ENCODE measurements around the gene INO80D. TPM values are rescaled to one million over a fixed set of nuclear protein-coding genes. Genes with fewer than 3 reads are reported as not detected.

The INO80D gene
- total and polyA plus RNA-seq, 2 experiments from 2014 or later, result 17.5 to 37.4 TPM

DNA sequence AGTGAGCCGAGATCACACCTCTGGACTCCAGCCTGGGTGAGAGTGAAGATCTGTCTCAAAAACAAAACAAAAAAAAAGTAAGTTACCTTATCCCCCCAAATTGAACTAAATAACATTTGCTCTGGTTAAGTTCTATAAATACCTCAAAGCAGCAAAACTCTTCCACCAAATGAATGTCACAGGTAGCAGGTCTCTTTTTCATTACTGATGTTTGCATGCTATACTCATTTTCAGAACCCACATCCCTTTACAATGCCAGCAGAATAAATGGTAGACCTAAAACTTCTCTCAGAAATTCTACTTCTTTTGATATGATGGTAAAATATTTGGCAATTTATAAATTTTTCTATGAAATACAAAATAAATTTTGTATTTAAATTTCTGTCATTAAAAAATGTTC, 22.3 kb downstream of the INO80D start:
- peaks cover 3% of the 10 kb centered on the region; the same call in 1 of the 2 replicates for H3F3A ChIP-seq (replicated peaks; ENCODE audit: low read depth)
- ATAC-seq (no peak), DNase-seq (ENCODE audit: low spot score) (no peak)
- Mint-ChIP-seq H3K27me3 (ENCODE audit: insufficient read depth, low read depth, poor library complexity) (peaks cover 2% of the 10 kb centered on the region), H3K9me3 (no peaks in the 10 kb centered on the region), H3K4me1 (peaks cover 20% of the 10 kb centered on the region), H3K36me3 (ENCODE audit: low read depth) (peaks cover 66% of the 10 kb centered on the region; the same call in 2 of the 3 replicates), H3K27ac (0 out of 2 replicates have a peak overlapping the region, but pooled peaks have one; percentile 54), H3K4me3 (no peak overlapping the region)
- peaks cover 3% of the 10 kb centered on the region; the same call in 1 of the 2 replicates for H4K20me1 ChIP-seq (replicated peaks; ENCODE audit: insufficient read depth)
- peaks cover 17% of the 10 kb centered on the region for H3K4me1 ChIP-seq (ENCODE audit: insufficient read depth)
- no peak overlapping the region for H3K27ac ChIP-seq (ENCODE audit: low read depth)
- TF ChIP-seq, protein P1, sequence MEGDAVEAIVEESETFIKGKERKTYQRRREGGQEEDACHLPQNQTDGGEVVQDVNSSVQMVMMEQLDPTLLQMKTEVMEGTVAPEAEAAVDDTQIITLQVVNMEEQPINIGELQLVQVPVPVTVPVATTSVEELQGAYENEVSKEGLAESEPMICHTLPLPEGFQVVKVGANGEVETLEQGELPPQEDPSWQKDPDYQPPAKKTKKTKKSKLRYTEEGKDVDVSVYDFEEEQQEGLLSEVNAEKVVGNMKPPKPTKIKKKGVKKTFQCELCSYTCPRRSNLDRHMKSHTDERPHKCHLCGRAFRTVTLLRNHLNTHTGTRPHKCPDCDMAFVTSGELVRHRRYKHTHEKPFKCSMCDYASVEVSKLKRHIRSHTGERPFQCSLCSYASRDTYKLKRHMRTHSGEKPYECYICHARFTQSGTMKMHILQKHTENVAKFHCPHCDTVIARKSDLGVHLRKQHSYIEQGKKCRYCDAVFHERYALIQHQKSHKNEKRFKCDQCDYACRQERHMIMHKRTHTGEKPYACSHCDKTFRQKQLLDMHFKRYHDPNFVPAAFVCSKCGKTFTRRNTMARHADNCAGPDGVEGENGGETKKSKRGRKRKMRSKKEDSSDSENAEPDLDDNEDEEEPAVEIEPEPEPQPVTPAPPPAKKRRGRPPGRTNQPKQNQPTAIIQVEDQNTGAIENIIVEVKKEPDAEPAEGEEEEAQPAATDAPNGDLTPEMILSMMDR (conservative IDR thresholded peaks at IDR 0.05; ENCODE audit: low read depth in 2 of 2), result no peak
- TF ChIP-seq JUNB (IDR thresholded peaks at IDR 0.05; ENCODE audit: unreplicated experiment) (no peak), EZH2phosphoT487 (IDR thresholded peaks at IDR 0.05; ENCODE audit: unreplicated experiment) (no peak), POLR2AphosphoS5 (IDR thresholded peaks at IDR 0.05; ENCODE audit: low read depth) (no peak), NANOG (IDR thresholded peaks at IDR 0.05; ENCODE audit: borderline replicate concordance) (no peak), CREB1 (CRISPR knock-in tag; IDR thresholded peaks at IDR 0.05; ENCODE audit: low read depth) (no peak), STAT1 (IDR thresholded peaks at IDR 0.05; ENCODE audit: unreplicated experiment) (no peak), ZNF331 (CRISPR knock-in tag; IDR thresholded peaks at IDR 0.05; ENCODE audit: low read depth) (no peak)
- TF ChIP-seq, protein P2, sequence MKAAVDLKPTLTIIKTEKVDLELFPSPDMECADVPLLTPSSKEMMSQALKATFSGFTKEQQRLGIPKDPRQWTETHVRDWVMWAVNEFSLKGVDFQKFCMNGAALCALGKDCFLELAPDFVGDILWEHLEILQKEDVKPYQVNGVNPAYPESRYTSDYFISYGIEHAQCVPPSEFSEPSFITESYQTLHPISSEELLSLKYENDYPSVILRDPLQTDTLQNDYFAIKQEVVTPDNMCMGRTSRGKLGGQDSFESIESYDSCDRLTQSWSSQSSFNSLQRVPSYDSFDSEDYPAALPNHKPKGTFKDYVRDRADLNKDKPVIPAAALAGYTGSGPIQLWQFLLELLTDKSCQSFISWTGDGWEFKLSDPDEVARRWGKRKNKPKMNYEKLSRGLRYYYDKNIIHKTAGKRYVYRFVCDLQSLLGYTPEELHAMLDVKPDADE (IDR thresholded peaks at IDR 0.05), result no peak
- TF ChIP-seq, protein P3, sequence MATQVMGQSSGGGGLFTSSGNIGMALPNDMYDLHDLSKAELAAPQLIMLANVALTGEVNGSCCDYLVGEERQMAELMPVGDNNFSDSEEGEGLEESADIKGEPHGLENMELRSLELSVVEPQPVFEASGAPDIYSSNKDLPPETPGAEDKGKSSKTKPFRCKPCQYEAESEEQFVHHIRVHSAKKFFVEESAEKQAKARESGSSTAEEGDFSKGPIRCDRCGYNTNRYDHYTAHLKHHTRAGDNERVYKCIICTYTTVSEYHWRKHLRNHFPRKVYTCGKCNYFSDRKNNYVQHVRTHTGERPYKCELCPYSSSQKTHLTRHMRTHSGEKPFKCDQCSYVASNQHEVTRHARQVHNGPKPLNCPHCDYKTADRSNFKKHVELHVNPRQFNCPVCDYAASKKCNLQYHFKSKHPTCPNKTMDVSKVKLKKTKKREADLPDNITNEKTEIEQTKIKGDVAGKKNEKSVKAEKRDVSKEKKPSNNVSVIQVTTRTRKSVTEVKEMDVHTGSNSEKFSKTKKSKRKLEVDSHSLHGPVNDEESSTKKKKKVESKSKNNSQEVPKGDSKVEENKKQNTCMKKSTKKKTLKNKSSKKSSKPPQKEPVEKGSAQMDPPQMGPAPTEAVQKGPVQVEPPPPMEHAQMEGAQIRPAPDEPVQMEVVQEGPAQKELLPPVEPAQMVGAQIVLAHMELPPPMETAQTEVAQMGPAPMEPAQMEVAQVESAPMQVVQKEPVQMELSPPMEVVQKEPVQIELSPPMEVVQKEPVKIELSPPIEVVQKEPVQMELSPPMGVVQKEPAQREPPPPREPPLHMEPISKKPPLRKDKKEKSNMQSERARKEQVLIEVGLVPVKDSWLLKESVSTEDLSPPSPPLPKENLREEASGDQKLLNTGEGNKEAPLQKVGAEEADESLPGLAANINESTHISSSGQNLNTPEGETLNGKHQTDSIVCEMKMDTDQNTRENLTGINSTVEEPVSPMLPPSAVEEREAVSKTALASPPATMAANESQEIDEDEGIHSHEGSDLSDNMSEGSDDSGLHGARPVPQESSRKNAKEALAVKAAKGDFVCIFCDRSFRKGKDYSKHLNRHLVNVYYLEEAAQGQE (IDR thresholded peaks at IDR 0.05; ENCODE audit: unreplicated experiment), result no peak
- TF ChIP-seq, protein P4, sequence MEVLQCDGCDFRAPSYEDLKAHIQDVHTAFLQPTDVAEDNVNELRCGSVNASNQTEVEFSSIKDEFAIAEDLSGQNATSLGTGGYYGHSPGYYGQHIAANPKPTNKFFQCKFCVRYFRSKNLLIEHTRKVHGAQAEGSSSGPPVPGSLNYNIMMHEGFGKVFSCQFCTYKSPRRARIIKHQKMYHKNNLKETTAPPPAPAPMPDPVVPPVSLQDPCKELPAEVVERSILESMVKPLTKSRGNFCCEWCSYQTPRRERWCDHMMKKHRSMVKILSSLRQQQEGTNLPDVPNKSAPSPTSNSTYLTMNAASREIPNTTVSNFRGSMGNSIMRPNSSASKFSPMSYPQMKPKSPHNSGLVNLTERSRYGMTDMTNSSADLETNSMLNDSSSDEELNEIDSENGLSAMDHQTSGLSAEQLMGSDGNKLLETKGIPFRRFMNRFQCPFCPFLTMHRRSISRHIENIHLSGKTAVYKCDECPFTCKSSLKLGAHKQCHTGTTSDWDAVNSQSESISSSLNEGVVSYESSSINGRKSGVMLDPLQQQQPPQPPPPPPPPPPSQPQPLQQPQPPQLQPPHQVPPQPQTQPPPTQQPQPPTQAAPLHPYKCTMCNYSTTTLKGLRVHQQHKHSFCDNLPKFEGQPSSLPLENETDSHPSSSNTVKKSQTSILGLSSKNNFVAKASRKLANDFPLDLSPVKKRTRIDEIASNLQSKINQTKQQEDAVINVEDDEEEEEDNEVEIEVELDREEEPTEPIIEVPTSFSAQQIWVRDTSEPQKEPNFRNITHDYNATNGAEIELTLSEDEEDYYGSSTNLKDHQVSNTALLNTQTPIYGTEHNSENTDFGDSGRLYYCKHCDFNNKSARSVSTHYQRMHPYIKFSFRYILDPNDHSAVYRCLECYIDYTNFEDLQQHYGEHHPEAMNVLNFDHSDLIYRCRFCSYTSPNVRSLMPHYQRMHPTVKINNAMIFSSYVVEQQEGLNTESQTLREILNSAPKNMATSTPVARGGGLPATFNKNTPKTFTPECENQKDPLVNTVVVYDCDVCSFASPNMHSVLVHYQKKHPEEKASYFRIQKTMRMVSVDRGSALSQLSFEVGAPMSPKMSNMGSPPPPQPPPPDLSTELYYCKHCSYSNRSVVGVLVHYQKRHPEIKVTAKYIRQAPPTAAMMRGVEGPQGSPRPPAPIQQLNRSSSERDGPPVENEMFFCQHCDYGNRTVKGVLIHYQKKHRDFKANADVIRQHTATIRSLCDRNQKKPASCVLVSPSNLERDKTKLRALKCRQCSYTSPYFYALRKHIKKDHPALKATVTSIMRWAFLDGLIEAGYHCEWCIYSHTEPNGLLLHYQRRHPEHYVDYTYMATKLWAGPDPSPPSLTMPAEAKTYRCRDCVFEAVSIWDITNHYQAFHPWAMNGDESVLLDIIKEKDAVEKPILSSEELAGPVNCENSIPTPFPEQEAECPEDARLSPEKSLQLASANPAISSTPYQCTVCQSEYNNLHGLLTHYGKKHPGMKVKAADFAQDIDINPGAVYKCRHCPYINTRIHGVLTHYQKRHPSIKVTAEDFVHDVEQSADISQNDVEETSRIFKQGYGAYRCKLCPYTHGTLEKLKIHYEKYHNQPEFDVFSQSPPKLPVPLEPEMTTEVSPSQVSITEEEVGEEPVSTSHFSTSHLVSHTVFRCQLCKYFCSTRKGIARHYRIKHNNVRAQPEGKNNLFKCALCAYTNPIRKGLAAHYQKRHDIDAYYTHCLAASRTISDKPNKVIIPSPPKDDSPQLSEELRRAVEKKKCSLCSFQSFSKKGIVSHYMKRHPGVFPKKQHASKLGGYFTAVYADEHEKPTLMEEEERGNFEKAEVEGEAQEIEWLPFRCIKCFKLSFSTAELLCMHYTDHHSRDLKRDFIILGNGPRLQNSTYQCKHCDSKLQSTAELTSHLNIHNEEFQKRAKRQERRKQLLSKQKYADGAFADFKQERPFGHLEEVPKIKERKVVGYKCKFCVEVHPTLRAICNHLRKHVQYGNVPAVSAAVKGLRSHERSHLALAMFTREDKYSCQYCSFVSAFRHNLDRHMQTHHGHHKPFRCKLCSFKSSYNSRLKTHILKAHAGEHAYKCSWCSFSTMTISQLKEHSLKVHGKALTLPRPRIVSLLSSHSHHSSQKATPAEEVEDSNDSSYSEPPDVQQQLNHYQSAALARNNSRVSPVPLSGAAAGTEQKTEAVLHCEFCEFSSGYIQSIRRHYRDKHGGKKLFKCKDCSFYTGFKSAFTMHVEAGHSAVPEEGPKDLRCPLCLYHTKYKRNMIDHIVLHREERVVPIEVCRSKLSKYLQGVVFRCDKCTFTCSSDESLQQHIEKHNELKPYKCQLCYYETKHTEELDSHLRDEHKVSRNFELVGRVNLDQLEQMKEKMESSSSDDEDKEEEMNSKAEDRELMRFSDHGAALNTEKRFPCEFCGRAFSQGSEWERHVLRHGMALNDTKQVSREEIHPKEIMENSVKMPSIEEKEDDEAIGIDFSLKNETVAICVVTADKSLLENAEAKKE (CRISPR knock-in tag; IDR thresholded peaks at IDR 0.05), result no peak
- no peak overlapping the region for H3K4me2 ChIP-seq
- peaks cover 96% of the 10 kb centered on the region for H3K79me2 ChIP-seq (replicated peaks; ENCODE audit: insufficient read depth)
- no peak overlapping the region for H2AFZ ChIP-seq
- peaks cover 12% of the 10 kb centered on the region; the same call in 1 of the 2 replicates for H3K36me3 ChIP-seq (ENCODE audit: insufficient read depth)
- no peaks in the 10 kb centered on the region for H3K9me2 ChIP-seq (ENCODE audit: insufficient read depth)
- H3K4me3 ChIP-seq, result no peak overlapping the region
- H3K27me3 ChIP-seq (ENCODE audit: insufficient read depth), result no peaks in the 10 kb centered on the region

All from GM23338 (cell line).